Measurements from ENCODE around the gene C16orf92.

DNA sequence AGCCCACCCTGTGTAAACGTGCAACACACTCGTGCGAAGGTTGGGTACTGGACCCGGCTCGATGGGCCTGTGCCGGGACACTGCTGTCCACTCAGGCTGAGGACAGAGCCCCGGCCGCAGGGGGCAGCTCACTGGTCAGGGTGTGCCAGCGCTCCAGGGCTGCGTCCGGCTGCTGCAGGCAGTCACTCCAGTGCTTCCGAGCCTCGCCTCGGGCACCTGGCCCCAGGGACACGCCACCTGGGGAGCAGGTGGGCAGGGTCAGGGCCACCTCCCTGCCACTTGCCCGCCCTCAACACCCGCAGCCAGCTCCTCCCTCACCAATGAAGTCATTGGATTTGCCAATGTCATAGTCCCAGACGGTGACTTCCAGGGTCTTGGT lies 16.9 kb upstream of the C16orf92 start:
- TF ChIP-seq, protein P1, sequence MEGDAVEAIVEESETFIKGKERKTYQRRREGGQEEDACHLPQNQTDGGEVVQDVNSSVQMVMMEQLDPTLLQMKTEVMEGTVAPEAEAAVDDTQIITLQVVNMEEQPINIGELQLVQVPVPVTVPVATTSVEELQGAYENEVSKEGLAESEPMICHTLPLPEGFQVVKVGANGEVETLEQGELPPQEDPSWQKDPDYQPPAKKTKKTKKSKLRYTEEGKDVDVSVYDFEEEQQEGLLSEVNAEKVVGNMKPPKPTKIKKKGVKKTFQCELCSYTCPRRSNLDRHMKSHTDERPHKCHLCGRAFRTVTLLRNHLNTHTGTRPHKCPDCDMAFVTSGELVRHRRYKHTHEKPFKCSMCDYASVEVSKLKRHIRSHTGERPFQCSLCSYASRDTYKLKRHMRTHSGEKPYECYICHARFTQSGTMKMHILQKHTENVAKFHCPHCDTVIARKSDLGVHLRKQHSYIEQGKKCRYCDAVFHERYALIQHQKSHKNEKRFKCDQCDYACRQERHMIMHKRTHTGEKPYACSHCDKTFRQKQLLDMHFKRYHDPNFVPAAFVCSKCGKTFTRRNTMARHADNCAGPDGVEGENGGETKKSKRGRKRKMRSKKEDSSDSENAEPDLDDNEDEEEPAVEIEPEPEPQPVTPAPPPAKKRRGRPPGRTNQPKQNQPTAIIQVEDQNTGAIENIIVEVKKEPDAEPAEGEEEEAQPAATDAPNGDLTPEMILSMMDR (IDR thresholded peaks at IDR 0.05): no peak
- TF ChIP-seq POLR2A (IDR thresholded peaks at IDR 0.05; ENCODE audit: low read depth) (no peak), EP300 (IDR thresholded peaks at IDR 0.05) (no peak), POLR2AphosphoS5 (IDR thresholded peaks at IDR 0.05) (no peak)

Data from esophagus muscularis mucosa (tissue), 4 donors.